RPMI7951 (cell line): ENCODE results near the gene HMGN4. TPM values are rescaled to one million over a fixed set of nuclear protein-coding genes. Genes with fewer than 3 reads are reported as not detected.
A peak's percentile ranks its signal among the peaks of the same experiment; 100 is the strongest.
"Not testable (repeated sequence)": the region's sequence is repeated elsewhere in the genome, so short reads cannot be mapped to it uniquely, and the experiment has no call there.

Experiments used
- DNase-seq: peaks from one replicate; pipeline ENCODE4 v3.0.0-alpha.2; 2012; ENCODE audit warnings: low read depth
- total RNA-seq: library from RNA; depleted of rRNA; stranded (reverse); fragments of >200 nt; shearing (Covaris generic); gene quantifications from 2 replicates; pipeline ENCODE4 v1.2.3, GENCODE V29; 2014

Gene HMGN4
- total RNA-seq, 1 experiment from 2014 or later, result 164 TPM

GRCh38 chr6:26522486-26523228 lies 15.5 kb upstream of the HMGN4 start:
- DNase-seq, result peak; percentile 44

- DNase-seq, result not testable (repeated sequence)
These were observed 13.9 kb upstream of the HMGN4 start for GRCh38 chr6:26524314-26524713.

- DNase-seq, result no peak
These were observed 13.3 kb upstream of the HMGN4 start for GRCh38 chr6:26524722-26525370.

- DNase-seq, result no peak
These were observed 12.3 kb upstream of the HMGN4 start for GRCh38 chr6:26525838-26526237.

GRCh38 chr6:26526928-26527327 lies 11.2 kb upstream of the HMGN4 start:
- DNase-seq, result no peak

GRCh38 chr6:26530203-26530602 lies 8.0 kb upstream of the HMGN4 start:
- DNase-seq, result no peak

GRCh38 chr6:26531897-26532296 lies 6.3 kb upstream of the HMGN4 start:
- DNase-seq, result no peak

- DNase-seq, result peak; percentile 91
These were observed 5.3 kb upstream of the HMGN4 start for GRCh38 chr6:26532699-26533531.

- DNase-seq, result no peak
These were observed 4.6 kb upstream of the HMGN4 start for GRCh38 chr6:26533532-26533931.

GRCh38 chr6:26534681-26535465 lies 3.3 kb upstream of the HMGN4 start:
- DNase-seq, result no peak

GRCh38 chr6:26536571-26537159 lies 1.5 kb upstream of the HMGN4 start:
- DNase-seq, result peak; percentile 79

- DNase-seq, result peak; percentile 92
These were observed 863 bp upstream of the HMGN4 start for GRCh38 chr6:26537160-26537845.

GRCh38 chr6:26538572-26538902 lies 371 bp downstream of the HMGN4 start:
- no peak for DNase-seq

GRCh38 chr6:26539071-26539615 lies 977 bp downstream of the HMGN4 start:
- no peak for DNase-seq

GRCh38 chr6:26541579-26541978 lies 3.4 kb downstream of the HMGN4 start:
- no peak for DNase-seq

GRCh38 chr6:26543953-26544352 lies 5.8 kb downstream of the HMGN4 start:
- DNase-seq, result peak; percentile 23

GRCh38 chr6:26544473-26544872 lies 6.3 kb downstream of the HMGN4 start:
- DNase-seq, result no peak

GRCh38 chr6:26545627-26546026 lies 7.5 kb downstream of the HMGN4 start:
- no peak for DNase-seq

- DNase-seq, result not testable (repeated sequence)
These were observed 9.2 kb downstream of the HMGN4 start for GRCh38 chr6:26547363-26547762.

- peak; percentile 74 for DNase-seq
These were observed 12.3 kb downstream of the HMGN4 start for GRCh38 chr6:26550250-26550993.
